Transverse colon (tissue), 4 donors: ENCODE data around the gene LRP3. TPM values are rescaled to one million over a fixed set of nuclear protein-coding genes. Genes with fewer than 3 reads are reported as not detected.

ENCODE experiments used
- DNase-seq: peaks from one replicate; pipeline ENCODE4 v3.0.0-alpha.2; 2019
- H3K27ac ChIP-seq, 4 donors: fragments of 200-600 bp; sonication (generic); 2 replicates each; pipeline ENCODE4 v1.5.1; 2016 to 2018; ENCODE audit warnings: inconsistent platforms in 4 of 4
- H3K27me3 ChIP-seq: fragments of 200-600 bp; sonication (generic); 2 replicates; pipeline ENCODE4 v1.5.1; 2017; ENCODE audit warnings: inconsistent platforms
- H3K36me3 ChIP-seq, 4 donors: fragments of 200-600 bp; sonication (generic); 2 replicates each; pipeline ENCODE4 v1.5.1; 2017 to 2019; ENCODE audit warnings: inconsistent platforms in 4 of 4
- H3K4me1 ChIP-seq, 4 donors: fragments of 200-600 bp; sonication (generic); 2 replicates each; pipeline ENCODE4 v1.5.1; 2017 to 2020; ENCODE audit warnings: inconsistent platforms in 4 of 4
- H3K4me3 ChIP-seq, 4 donors: fragments of 200-600 bp; sonication (generic); 1 replicate in 1 of 4; 2 replicates in 3 of 4; pipeline versions ENCODE4 v1.5.1 to v1.6.1; 2017 to 2019; ENCODE audit warnings: inconsistent platforms in 4 of 4
- H3K9me3 ChIP-seq, 2 donors: fragments of 200-600 bp; sonication (generic); 2 replicates each; pipeline ENCODE4 v1.5.1; 2017 to 2019; ENCODE audit warnings: inconsistent platforms in 2 of 2
- EP300 ChIP-seq: sonication (generic); formaldehyde crosslinking; IDR thresholded peaks from one replicate; pipeline ENCODE4 v1.6.1; 2017; ENCODE audit warnings: antibody characterized with exemption, low read depth
- POLR2A ChIP-seq: fragments of 450-650 bp; IDR thresholded peaks from one replicate; pipeline ENCODE4 v1.6.1; 2016; ENCODE audit warnings: antibody characterized with exemption, mild to moderate bottlenecking, moderate library complexity
- POLR2AphosphoS5 ChIP-seq, 3 donors: sonication (generic); formaldehyde crosslinking; IDR thresholded peaks; one replicate each; pipeline ENCODE4 v1.6.1; 2016; ENCODE audit warnings: antibody characterized with exemption in 3 of 3
- WGBS, 2 donors: methylation state at CpG; one replicate each; pipeline ENCODE4 v1.1.5; 2018; ENCODE audit warnings: low coverage in 1 of 2; 5-methylcytosine and 5-hydroxymethylcytosine counted together
- in situ Hi-C, 4 donors: fragments of 200-750 bp; cut with MboI; loops; one replicate each; pipeline versions ENCODE4 v1.15.0 to v1.15.1; 2017; ENCODE audit warnings: low sequenced_read_pairs in 3 of 4, low pct_ligation_motif_present in 1 of 4, low pct_unique_long_range_greater_than_20kb in 1 of 4
- intact Hi-C: fragments of 100-400 bp; cut with DNase I; formaldehyde crosslinking; loops from one replicate; pipeline ENCODE4 v1.15.1; 2023; ENCODE audit warnings: low total_unique reads
- total RNA-seq, 4 donors: library from RNA; depleted of rRNA; stranded (reverse); fragments of >200 nt; gene quantifications; one replicate each; pipeline ENCODE4 v1.1.0, GENCODE V29; 2016
- TF ChIP-seq, protein P1 (sequence below), 5 experiments: fragments of 200-600 bp in 3 of 5; fragments of 450-650 bp in 2 of 5; sonication (generic) in 3 of 5; IDR thresholded peaks; 1 replicate in 2 of 5; 2 replicates in 3 of 5; pipeline ENCODE4 v1.5.1; 2016 to 2017; ENCODE audit warnings: antibody characterized with exemption in 5 of 5, inconsistent platforms in 3 of 5, mild to moderate bottlenecking in 2 of 5, moderate library complexity in 1 of 5

Gene LRP3
- total RNA-seq, 4 donors from 2014 or later, result 12.5 to 23.6 (median 17.1) TPM

DNA sequence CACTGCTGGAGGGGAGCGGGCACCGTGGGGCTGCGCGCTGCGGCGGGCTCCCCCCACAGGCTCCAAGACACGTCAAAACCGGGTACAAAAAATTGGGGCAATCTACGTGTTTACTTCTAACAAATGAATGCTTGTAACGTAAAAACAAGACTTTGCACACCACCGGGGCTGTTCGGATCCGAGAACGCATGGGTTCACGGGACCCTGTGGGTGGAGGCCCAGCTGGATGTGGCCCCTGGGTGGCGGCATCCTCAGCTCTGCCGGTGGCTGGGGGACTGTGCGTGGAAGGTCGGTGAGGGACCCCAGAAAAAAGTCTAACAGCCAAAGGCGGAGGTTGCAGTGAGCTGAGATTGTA, 41.8 kb downstream of the LRP3 start:
- no peak overlapping the region for H3K27ac ChIP-seq

DNA sequence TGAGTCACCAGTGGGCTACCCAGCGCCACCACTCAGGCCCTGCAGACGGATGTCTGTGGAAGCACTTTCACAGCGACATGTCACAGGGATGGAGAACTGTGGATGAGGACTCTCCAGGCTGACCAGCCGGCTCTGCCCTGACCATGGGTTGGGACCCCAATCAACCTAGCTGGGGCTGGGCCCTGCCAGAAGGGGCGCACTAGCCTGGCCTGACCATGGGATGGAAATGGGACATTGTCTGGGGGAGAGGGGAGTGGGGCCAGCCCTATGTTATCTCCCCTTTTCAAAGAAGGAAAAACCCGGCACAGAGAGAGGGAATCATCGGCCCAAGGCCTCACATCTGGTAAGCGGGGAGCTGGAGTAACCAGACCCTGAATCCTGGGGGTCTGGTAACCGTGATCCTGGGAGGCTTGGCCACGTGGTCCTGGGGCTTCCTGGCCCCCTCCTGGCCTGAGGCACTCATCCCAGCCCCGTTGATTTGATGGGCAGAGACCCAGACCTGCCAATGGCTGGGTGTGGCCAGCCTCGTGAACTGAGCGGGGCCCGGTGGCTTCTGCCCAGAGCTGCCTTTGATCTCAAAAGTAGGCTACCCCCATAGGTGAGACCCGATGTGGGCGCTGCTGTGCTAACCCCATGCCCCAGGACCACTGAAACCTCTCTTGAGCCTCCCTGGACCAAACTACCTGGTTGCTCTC, 42.7 kb downstream of the LRP3 start:
- no peak overlapping the region for H3K4me3 ChIP-seq
- no peaks in the 10 kb centered on the region for H3K36me3 ChIP-seq
- no peak overlapping the region for H3K27ac ChIP-seq
- TF ChIP-seq POLR2A (no peak), POLR2AphosphoS5 (IDR thresholded peaks at IDR 0.05) (no peak), EP300 (no peak)
- TF ChIP-seq, protein P1, sequence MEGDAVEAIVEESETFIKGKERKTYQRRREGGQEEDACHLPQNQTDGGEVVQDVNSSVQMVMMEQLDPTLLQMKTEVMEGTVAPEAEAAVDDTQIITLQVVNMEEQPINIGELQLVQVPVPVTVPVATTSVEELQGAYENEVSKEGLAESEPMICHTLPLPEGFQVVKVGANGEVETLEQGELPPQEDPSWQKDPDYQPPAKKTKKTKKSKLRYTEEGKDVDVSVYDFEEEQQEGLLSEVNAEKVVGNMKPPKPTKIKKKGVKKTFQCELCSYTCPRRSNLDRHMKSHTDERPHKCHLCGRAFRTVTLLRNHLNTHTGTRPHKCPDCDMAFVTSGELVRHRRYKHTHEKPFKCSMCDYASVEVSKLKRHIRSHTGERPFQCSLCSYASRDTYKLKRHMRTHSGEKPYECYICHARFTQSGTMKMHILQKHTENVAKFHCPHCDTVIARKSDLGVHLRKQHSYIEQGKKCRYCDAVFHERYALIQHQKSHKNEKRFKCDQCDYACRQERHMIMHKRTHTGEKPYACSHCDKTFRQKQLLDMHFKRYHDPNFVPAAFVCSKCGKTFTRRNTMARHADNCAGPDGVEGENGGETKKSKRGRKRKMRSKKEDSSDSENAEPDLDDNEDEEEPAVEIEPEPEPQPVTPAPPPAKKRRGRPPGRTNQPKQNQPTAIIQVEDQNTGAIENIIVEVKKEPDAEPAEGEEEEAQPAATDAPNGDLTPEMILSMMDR (IDR thresholded peaks at IDR 0.05), result no peak
- in situ Hi-C loops, result loop anchor here (5.0 to 25.0 kb wide), 4 partner anchors 170 to 538 kb away; no protein-coding TSS in a partner anchor
- H3K4me1 ChIP-seq, result peaks cover 2 to 15% (median 9%) of the 10 kb centered on the region in 4 donors
- no peaks in the 10 kb centered on the region for H3K9me3 ChIP-seq
- no peak for DNase-seq
- 78% methylated on average over 12 of the region's 16 CpGs; no CpG with 5 or more reads in 1 of the 2 donors for WGBS, 2 donors
- intact Hi-C loops, result loop anchor here (10.0 kb wide), 1 partner anchor 68 kb away; the partner anchor contains the start of gene CEBPA
- H3K27me3 ChIP-seq, result no peaks in the 10 kb centered on the region

More for the DNA sequence above, 41.8 kb downstream of the LRP3 start:
- TF ChIP-seq EP300 (no peak), POLR2AphosphoS5 (IDR thresholded peaks at IDR 0.05) (no peak), POLR2A (no peak)
- TF ChIP-seq, protein P1 (IDR thresholded peaks at IDR 0.05), result no peak
- Histone ChIP-seq H3K4me3 (no peak overlapping the region), H3K36me3 (no peaks in the 10 kb centered on the region), H3K9me3 (no peaks in the 10 kb centered on the region), H3K27me3 (no peaks in the 10 kb centered on the region), H3K4me1 (peaks cover 0 to 7% (median 1%) of the 10 kb centered on the region in 4 donors)
- in situ Hi-C loops, result loop anchor here (5.0 to 25.0 kb wide), 4 partner anchors 171 to 539 kb away; no protein-coding TSS in a partner anchor
- 90 to 91% methylated on average over 12 of the region's 20 CpGs for WGBS, 2 donors
- no peak for DNase-seq
- intact Hi-C loops, result loop anchor here (10.0 kb wide), 1 partner anchor 69 kb away; the partner anchor contains the start of gene CEBPA

DNA sequence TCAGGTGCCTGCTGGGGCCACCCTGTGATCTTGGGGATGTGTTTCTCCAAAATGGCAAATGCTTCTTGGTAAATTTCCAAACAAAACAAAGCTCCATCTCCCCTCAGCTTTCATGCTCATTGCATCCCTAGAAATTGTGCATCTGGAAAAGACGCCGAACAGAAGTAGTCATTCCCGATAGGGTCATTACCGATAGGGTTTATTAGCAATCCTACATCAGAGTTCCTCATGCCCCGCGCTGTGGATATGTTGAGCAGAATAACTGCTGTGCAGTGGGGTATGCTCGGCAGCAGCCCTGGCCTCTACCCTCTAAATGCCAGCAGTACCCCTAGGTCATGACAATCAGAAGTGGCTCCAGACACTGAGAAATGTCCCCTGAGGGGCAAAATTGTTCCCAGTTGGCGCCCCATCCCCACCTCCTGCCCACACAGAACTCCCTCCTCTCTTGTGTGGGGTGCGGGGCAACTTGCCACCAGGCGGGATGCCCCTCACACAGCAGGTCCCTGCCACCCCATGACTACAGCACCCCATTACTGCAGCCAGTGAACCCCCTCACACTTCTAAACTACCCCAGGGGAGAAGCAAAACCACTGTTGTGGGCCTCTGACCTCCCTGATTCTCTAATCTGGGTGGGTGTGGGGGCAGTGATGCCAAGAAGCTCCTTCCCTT, 44.5 kb downstream of the LRP3 start:
- peaks cover 2 to 16% (median 9%) of the 10 kb centered on the region in 4 donors for H3K4me1 ChIP-seq
- no peaks in the 10 kb centered on the region for H3K27me3 ChIP-seq
- TF ChIP-seq POLR2AphosphoS5 (IDR thresholded peaks at IDR 0.05) (no peak), POLR2A (no peak), EP300 (no peak)
- TF ChIP-seq, protein P1 (IDR thresholded peaks at IDR 0.05), result no peak
- in situ Hi-C loops, result loop anchor here (5.0 to 25.0 kb wide), 4 partner anchors 169 to 536 kb away; no protein-coding TSS in a partner anchor
- H3K36me3 ChIP-seq, result no peaks in the 10 kb centered on the region
- no peak for DNase-seq
- H3K4me3 ChIP-seq, result no peak overlapping the region
- intact Hi-C loops, result loop anchor here (2.0 to 10.0 kb wide), 2 partner anchors 66 to 168 kb away; partner anchors contain the start of gene CEBPA
- no peaks in the 10 kb centered on the region for H3K9me3 ChIP-seq
- H3K27ac ChIP-seq, result no peak overlapping the region
- WGBS, 2 donors, result 95% methylated on average over 10 of the region's 10 CpGs; no CpG with 5 or more reads in 1 of the 2 donors
